Measurements from ENCODE around the gene GINS2.

Gene GINS2

GRCh38 chr16:85731179-85731578 lies 42.4 kb upstream of the GINS2 start:
- no peak for TF ChIP-seq CTCF (IDR thresholded peaks at IDR 0.05)

GRCh38 chr16:85730186-85730465 lies 41.4 kb upstream of the GINS2 start:
- no peak for TF ChIP-seq CTCF (IDR thresholded peaks at IDR 0.05)

GRCh38 chr16:85729452-85730185 lies 40.9 kb upstream of the GINS2 start:
- TF ChIP-seq CTCF (IDR thresholded peaks at IDR 0.05): no peak

GRCh38 chr16:85728879-85729278 lies 40.1 kb upstream of the GINS2 start:
- no peak for TF ChIP-seq CTCF (IDR thresholded peaks at IDR 0.05)

GRCh38 chr16:85724936-85725335 lies 36.2 kb upstream of the GINS2 start:
- no peak for TF ChIP-seq CTCF (IDR thresholded peaks at IDR 0.05)

GRCh38 chr16:85724126-85724879 lies 35.5 kb upstream of the GINS2 start:
- no peak for TF ChIP-seq CTCF (IDR thresholded peaks at IDR 0.05)

- TF ChIP-seq CTCF (IDR thresholded peaks at IDR 0.05): no peak
Measured at GRCh38 chr16:85722128-85722893, 33.6 kb upstream of the GINS2 start.
